ENCODE results near the gene REV3L.
"Not testable (repeated sequence)": the region's sequence is repeated elsewhere in the genome, so short reads cannot be mapped to it uniquely, and the experiment has no call there.

DNA sequence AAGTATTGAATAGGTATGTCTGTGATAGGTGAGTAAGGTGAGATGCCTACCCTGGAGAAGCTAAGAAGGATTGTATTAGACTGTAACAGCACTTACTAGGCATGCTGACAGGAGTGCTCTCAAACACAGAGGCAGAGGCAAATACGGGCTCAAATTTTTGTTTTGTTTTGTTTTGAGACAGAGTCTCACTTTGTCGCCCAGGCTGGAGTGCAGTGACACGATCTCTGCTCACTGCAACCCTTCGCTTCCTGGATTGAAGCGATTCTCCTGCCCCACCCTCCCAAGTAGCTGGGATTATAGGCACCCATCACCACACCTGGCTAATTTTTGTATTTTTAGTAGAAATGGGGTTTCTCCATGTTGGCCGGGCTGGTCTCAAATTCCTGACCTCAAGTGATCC is 31.5 kb upstream of the REV3L start:
- not testable (repeated sequence) for TF ChIP-seq POLR2A (IDR thresholded peaks at IDR 0.05; ENCODE audit: low read depth, low read length); CTCF (IDR thresholded peaks at IDR 0.05; ENCODE audit: extremely low read depth in 1 of 2, insufficient read depth in 1 of 2, low read depth in 1 of 2, low read length in 2 of 2); EZH2 (IDR thresholded peaks at IDR 0.05; ENCODE audit: borderline replicate concordance, low read depth, low read length, severe bottlenecking); JUN (IDR thresholded peaks at IDR 0.05; ENCODE audit: borderline replicate concordance, insufficient read depth, insufficient read length, low read depth); POLR2AphosphoS5 (IDR thresholded peaks at IDR 0.05; ENCODE audit: insufficient read depth, low read depth, low read length); MAX (IDR thresholded peaks at IDR 0.05; ENCODE audit: insufficient read depth, insufficient read length); MYC (IDR thresholded peaks at IDR 0.05; ENCODE audit: low read depth, low read length)

All from endothelial cell of umbilical vein (primary cell).